IMR-90 (cell line): Measurements from ENCODE around the gene ARNT2. TPM values are rescaled to one million over a fixed set of nuclear protein-coding genes. Genes with fewer than 3 reads are reported as not detected.

Experiments used
- ATAC-seq: fragments of 200-7000 bp; cut with Tn5 transposase; 2 replicates; pipeline ENCODE4 v1.9.1; 2020; ENCODE audit warnings: low read depth, mild to moderate bottlenecking, moderate library complexity
- BruUV-seq: library from RNA; stranded (reverse); fragments of 400-500 nt; replicated peaks from 2 replicates; lab custom pipeline; 2021; lab: Mats Ljungman, UMichigan
- CTCF ChIA-PET: fragments of 300-600 bp; formaldehyde crosslinking; extraction: SDS; loops from one replicate; lab custom pipeline; 2021; ENCODE audit warnings: antibody characterized with exemption; lab: Yijun Ruan, JAX
- POLR2A ChIA-PET: fragments of 300-600 bp; sonication (Branson Sonifier 250); formaldehyde crosslinking; loops from one replicate; lab custom pipeline; 2022; ENCODE audit warnings: antibody characterized with exemption; ENCODE audit not compliant: unreplicated experiment; lab: Charles Lee
- DNase-seq: peaks from one replicate; pipeline ENCODE4 v3.0.0; 2013
- H2AFZ ChIP-seq: replicated peaks from 2 replicates; pipeline ENCODE3; 2013; ENCODE audit warnings: low read length, mild to moderate bottlenecking; ENCODE audit not compliant: poor library complexity
- H2AK5ac ChIP-seq: 2 replicates; pipeline ENCODE4 v1.6.1; 2013; ENCODE audit warnings: low read depth, low read length, inconsistent platforms
- H2AK9ac ChIP-seq: replicated peaks from 2 replicates; pipeline ENCODE3; 2013; ENCODE audit warnings: mild to moderate bottlenecking, low read depth, low read length, moderate library complexity; ENCODE audit not compliant: poor library complexity
- H2BK120ac ChIP-seq: 2 replicates; pipeline ENCODE4 v1.6.1; 2013; ENCODE audit warnings: low read depth, low read length, inconsistent platforms
- H2BK15ac ChIP-seq: 3 replicates; pipeline ENCODE4 v1.6.1; 2013; ENCODE audit warnings: low read depth, low read length, inconsistent platforms
- H2BK20ac ChIP-seq: 2 replicates; pipeline ENCODE4 v1.6.1; 2013; ENCODE audit warnings: low read depth, mild to moderate bottlenecking, inconsistent platforms, low read length, moderate library complexity
- H2BK5ac ChIP-seq: 2 replicates; pipeline ENCODE4 v1.6.1; 2013; ENCODE audit warnings: mild to moderate bottlenecking, low read depth, low read length, inconsistent platforms; ENCODE audit not compliant: poor library complexity, severe bottlenecking
- H3K14ac ChIP-seq: replicated peaks from 2 replicates; pipeline ENCODE4 v1.6.1; 2013; ENCODE audit warnings: low read depth, low read length, inconsistent platforms
- H3K18ac ChIP-seq: 2 replicates; pipeline ENCODE4 v1.6.1; 2013; ENCODE audit warnings: low read depth, low read length, control low read depth
- H3K23ac ChIP-seq: 2 replicates; pipeline ENCODE4 v1.6.1; 2013; ENCODE audit warnings: low read depth, low read length, inconsistent platforms
- H3K27ac ChIP-seq: 2 replicates; pipeline ENCODE4 v1.5.1; 2013; ENCODE audit warnings: mild to moderate bottlenecking, control low read depth, low read length; ENCODE audit not compliant: insufficient read depth
- H3K27me3 ChIP-seq: 2 replicates; pipeline ENCODE4 v1.6.1; 2013; ENCODE audit warnings: low read length; ENCODE audit not compliant: control insufficient read depth, insufficient read depth
- H3K36me3 ChIP-seq: 2 replicates; pipeline ENCODE4 v1.6.1; 2013; ENCODE audit warnings: low read length, mixed read lengths; ENCODE audit not compliant: control insufficient read depth, insufficient read depth
- H3K4ac ChIP-seq: 2 replicates; pipeline ENCODE4 v1.6.1; 2013; ENCODE audit warnings: low read depth, low read length, inconsistent platforms
- H3K4me1 ChIP-seq: 2 replicates; pipeline ENCODE4 v1.6.1; 2013; ENCODE audit warnings: low read length, mixed read lengths; ENCODE audit not compliant: control insufficient read depth, insufficient read depth
- H3K4me2 ChIP-seq: 2 replicates; pipeline ENCODE4 v1.6.1; 2013; ENCODE audit warnings: low read depth, mild to moderate bottlenecking, control low read depth, low read length, moderate library complexity
- H3K4me3 ChIP-seq: 2 replicates; pipeline ENCODE4 v1.5.1; 2013; ENCODE audit warnings: low read depth, mild to moderate bottlenecking, control low read depth, low read length, moderate library complexity; ENCODE audit not compliant: insufficient read depth
- H3K56ac ChIP-seq: 2 replicates; pipeline ENCODE4 v1.6.1; 2013; ENCODE audit warnings: low read length, inconsistent platforms; ENCODE audit not compliant: insufficient read depth; ENCODE audit errors: extremely low read depth
- H3K79me1 ChIP-seq, 2 experiments: 2 replicates each; pipeline ENCODE4 v1.6.1; 2013; ENCODE audit warnings: low read length in 2 of 2, inconsistent platforms in 1 of 2, low read depth in 1 of 2
- H3K9ac ChIP-seq: 2 replicates; pipeline ENCODE4 v1.6.1; 2013; ENCODE audit warnings: low read depth, low read length, control low read depth
- H3K9me1 ChIP-seq: 2 replicates; pipeline ENCODE4 v1.6.1; 2013; ENCODE audit warnings: low read length, inconsistent platforms; ENCODE audit not compliant: insufficient read depth
- H3K9me3 ChIP-seq: 2 replicates; pipeline ENCODE4 v1.6.1; 2013; ENCODE audit warnings: low read length; ENCODE audit not compliant: control insufficient read depth, insufficient read depth
- H4K20me1 ChIP-seq: 2 replicates; pipeline ENCODE4 v1.6.1; 2013; ENCODE audit warnings: low read length, inconsistent platforms; ENCODE audit not compliant: insufficient read depth
- H4K5ac ChIP-seq: 2 replicates; pipeline ENCODE4 v1.6.1; 2013; ENCODE audit warnings: mild to moderate bottlenecking, low read depth, low read length, control low read depth
- H4K8ac ChIP-seq, 2 experiments: 2 replicates each; pipeline ENCODE4 v1.6.1; 2013; ENCODE audit warnings: low read depth in 2 of 2, low read length in 2 of 2, control low read depth in 1 of 2, inconsistent platforms in 1 of 2
- H4K91ac ChIP-seq: 2 replicates; pipeline ENCODE4 v1.6.1; 2013; ENCODE audit warnings: low read depth, low read length, inconsistent platforms; ENCODE audit not compliant: insufficient read depth
- CEBPB ChIP-seq: IDR thresholded peaks from 2 replicates; pipeline ENCODE4 v1.6.1; 2012; ENCODE audit warnings: low read depth, low read length, improper control_type of control experiment
- MXI1 ChIP-seq: IDR thresholded peaks from 2 replicates; pipeline ENCODE4 v1.6.1; 2012; ENCODE audit warnings: low read depth, mild to moderate bottlenecking, low read length, moderate library complexity, borderline replicate concordance
- WGBS, 2 experiments: methylation state at CpG; one replicate each; pipeline versions ENCODE4 v1.1.5 to v1.1.7; 2013; ENCODE audit warnings: missing lambda C conversion rate in 2 of 2; ENCODE audit not compliant: insufficient read length in 1 of 2; ENCODE audit errors: extremely low coverage in 2 of 2; 5-methylcytosine and 5-hydroxymethylcytosine counted together
- dilution Hi-C: fragments of 300-500 bp; cut with HindIII; formaldehyde crosslinking; loops from one replicate; pipeline ENCODE4 v1.14.3; 2018; ENCODE audit warnings: low sequenced_read_pairs; ENCODE audit not compliant: unreplicated experiment
- in situ Hi-C: fragments of 300-500 bp; cut with MboI; formaldehyde crosslinking; loops from 3 replicates; pipeline ENCODE4 v1.14.3; 2019; ENCODE audit warnings: low sequenced_read_pairs, inconsistent platforms, mixed read lengths
- intact Hi-C: fragments of 100-400 bp; cut with micrococcal nuclease; formaldehyde crosslinking; loops from 2 replicates; pipeline ENCODE4 v1.10.0; 2022
- polyA plus RNA-seq, 3 experiments: library from polyadenylated mRNA; depleted of rRNA; stranded (reverse); fragments of >200 nt; gene quantifications; 2 replicates each; pipeline ENCODE4 v1.2.3, GENCODE V29; 2012; ENCODE audit warnings: low replicate concordance in 1 of 3
- total RNA-seq: library from RNA; depleted of rRNA; stranded (reverse); fragments of >200 nt; gene quantifications from 2 replicates; pipeline ENCODE4 v1.2.3, GENCODE V29; 2012

ARNT2 gene
- total and polyA plus RNA-seq, 2 of the 4 experiments (the other 2 are of a cell fraction) = 18.2 to 19.0 TPM

GRCh38 chr15:80437334-80437891, 33.2 kb downstream of the ARNT2 start:
- dilution Hi-C loops = no loop called here
- TF ChIP-seq CEBPB (peak; percentile 12; the same call in 1 of the 2 replicates), MXI1 (no peak)
- H3K4me1 ChIP-seq = peaks cover 15% of the 10 kb centered on the region
- peak overlapping the region; percentile 81 for H3K4ac ChIP-seq
- CTCF ChIA-PET = interaction anchor here (0.6 kb wide), 1 partner anchor 260 kb away, joined by 4 read pairs; no protein-coding TSS in a partner anchor
- no peaks in the 10 kb centered on the region for H3K9me3 ChIP-seq
- H3K79me1 ChIP-seq = peaks cover 7 to 57% of the 10 kb centered on the region in 2 experiments
- intact Hi-C loops = no loop called here
- peak overlapping the region; percentile 53; the same call in 1 of the 2 replicates for H3K23ac ChIP-seq
- H2BK120ac ChIP-seq = peak overlapping the region; percentile 71
- in situ Hi-C loops = no loop called here
- POLR2A ChIA-PET = no interaction called here
- H2BK15ac ChIP-seq = peak overlapping the region; percentile 67; the same call in 1 of the 3 replicates
- no peak overlapping the region for H3K4me3 ChIP-seq
- H2AK5ac ChIP-seq = peak overlapping the region; percentile 93
- H4K5ac ChIP-seq = no peak overlapping the region
- no peak overlapping the region for H2BK5ac ChIP-seq
- no TSS peak for BruUV-seq
- H3K4me2 ChIP-seq = no peak overlapping the region
- H2BK20ac ChIP-seq = peak overlapping the region; percentile 82; the same call in 1 of the 2 replicates
- H3K27me3 ChIP-seq = no peaks in the 10 kb centered on the region
- H2AK9ac ChIP-seq = no peak overlapping the region
- H3K18ac ChIP-seq = no peak overlapping the region
- DNase-seq = peak; percentile 37
- H3K14ac ChIP-seq = peak overlapping the region; percentile 66; the same call in 1 of the 2 replicates
- no peak overlapping the region for H3K56ac ChIP-seq
- H3K9me1 ChIP-seq = peaks cover 18% of the 10 kb centered on the region
- 88% methylated on average over 2 of the region's 6 CpGs; no CpG with 5 or more reads in 1 of the 2 experiments for WGBS, 2 experiments
- no peak overlapping the region for H3K9ac ChIP-seq
- H3K36me3 ChIP-seq = no peaks in the 10 kb centered on the region
- H3K27ac ChIP-seq = no peak overlapping the region
- peak overlapping the region; percentile 26 for H2AFZ ChIP-seq
- H4K8ac ChIP-seq = peak overlapping the region in 1 of 2 experiments; percentile 65; a peak in 3 of 4 replicates
- no peak for ATAC-seq
- peak overlapping the region; percentile 36 for H4K91ac ChIP-seq
- no peaks in the 10 kb centered on the region for H4K20me1 ChIP-seq
